Measurements from ENCODE around the gene NAV3. TPM values are rescaled to one million over a fixed set of nuclear protein-coding genes. Genes with fewer than 3 reads are reported as not detected.
"Not testable (repeated sequence)": the region's sequence is repeated elsewhere in the genome, so short reads cannot be mapped to it uniquely, and the experiment has no call there.

NAV3 gene
- total RNA-seq, 1 donor: under 0.01 TPM

GRCh38 chr12:78249578-78249977 is 418.9 kb downstream of the NAV3 start:
- Histone ChIP-seq H3K4me3 (ENCODE audit: low read length) (no peak overlapping the region), H3K9me3 (ENCODE audit: low read depth, low read length) (no peaks in the 10 kb centered on the region), H3K27me3 (ENCODE audit: insufficient read depth, low read length) (no peaks in the 10 kb centered on the region), H3K4me1 (ENCODE audit: insufficient read depth, low read length) (no peaks in the 10 kb centered on the region)

- not testable (repeated sequence) for H3K9me3 ChIP-seq (ENCODE audit: low read depth, low read length); H3K4me3 ChIP-seq (ENCODE audit: low read length); H3K4me1 ChIP-seq (ENCODE audit: insufficient read depth, low read length); H3K27me3 ChIP-seq (ENCODE audit: insufficient read depth, low read length)
Observed at GRCh38 chr12:78257662-78258061, 427.0 kb downstream of the NAV3 start.

GRCh38 chr12:78260976-78261375 is 430.3 kb downstream of the NAV3 start:
- H3K4me1 ChIP-seq (ENCODE audit: insufficient read depth, low read length): no peaks in the 10 kb centered on the region
- H3K27me3 ChIP-seq (ENCODE audit: insufficient read depth, low read length): no peaks in the 10 kb centered on the region
- no peaks in the 10 kb centered on the region for H3K9me3 ChIP-seq (ENCODE audit: low read depth, low read length)
- no peak overlapping the region for H3K4me3 ChIP-seq (ENCODE audit: low read length)

- Histone ChIP-seq H3K4me3 (ENCODE audit: low read length) (no peak overlapping the region), H3K9me3 (ENCODE audit: low read depth, low read length) (no peaks in the 10 kb centered on the region)
Observed at GRCh38 chr12:78261901-78262300, 431.2 kb downstream of the NAV3 start.

More at GRCh38 chr12:78261901-78262300, 431.2 kb downstream of the NAV3 start:
- H3K4me1 ChIP-seq (ENCODE audit: insufficient read depth, low read length): no peaks in the 10 kb centered on the region
- H3K27me3 ChIP-seq (ENCODE audit: insufficient read depth, low read length): no peaks in the 10 kb centered on the region

Data from mononuclear cell (primary cell).